Ovary (tissue), 3 donors: ENCODE data around the gene MIA.

ENCODE experiments used
- EP300 ChIP-seq: sonication (generic); formaldehyde crosslinking; IDR thresholded peaks from one replicate; pipeline ENCODE4 v1.6.1; 2017; ENCODE audit warnings: antibody characterized with exemption
- POLR2A ChIP-seq: fragments of 450-650 bp; IDR thresholded peaks from one replicate; pipeline ENCODE4 v1.6.1; 2017; ENCODE audit warnings: antibody characterized with exemption, mild to moderate bottlenecking, moderate library complexity
- TF ChIP-seq, protein P1 (sequence below), 3 donors: fragments of 450-650 bp in 2 of 3; fragments of 200-600 bp in 1 of 3; IDR thresholded peaks; one replicate each; pipeline versions ENCODE4 v1.5.1 to v1.8.0; 2016 to 2022; ENCODE audit warnings: antibody characterized with exemption in 3 of 3, mild to moderate bottlenecking in 1 of 3
- donor health status: DM: no; HTN: no; CAD: no.

DNA sequence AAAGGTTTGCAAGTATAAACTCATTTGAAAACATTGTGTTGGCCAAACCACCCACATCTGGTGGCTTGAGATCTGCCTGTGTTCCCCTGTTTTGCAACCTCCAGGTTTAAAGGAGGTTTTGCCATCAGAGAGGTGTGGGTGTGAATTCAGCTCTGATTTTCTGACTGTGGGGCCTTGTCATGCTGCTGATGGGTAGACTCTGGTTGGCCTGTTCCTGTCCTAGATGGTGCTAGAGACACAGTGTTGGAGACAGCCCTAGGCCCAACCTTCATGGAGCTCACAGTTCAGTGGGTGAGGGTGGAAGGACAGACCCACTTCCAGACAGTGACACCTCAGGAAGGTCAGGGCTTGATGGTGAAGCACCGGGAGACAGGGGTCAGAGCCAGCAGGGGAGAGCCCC, 10.2 kb downstream of the MIA start:
- TF ChIP-seq POLR2A (no peak), EP300 (no peak)
- TF ChIP-seq, protein P1, sequence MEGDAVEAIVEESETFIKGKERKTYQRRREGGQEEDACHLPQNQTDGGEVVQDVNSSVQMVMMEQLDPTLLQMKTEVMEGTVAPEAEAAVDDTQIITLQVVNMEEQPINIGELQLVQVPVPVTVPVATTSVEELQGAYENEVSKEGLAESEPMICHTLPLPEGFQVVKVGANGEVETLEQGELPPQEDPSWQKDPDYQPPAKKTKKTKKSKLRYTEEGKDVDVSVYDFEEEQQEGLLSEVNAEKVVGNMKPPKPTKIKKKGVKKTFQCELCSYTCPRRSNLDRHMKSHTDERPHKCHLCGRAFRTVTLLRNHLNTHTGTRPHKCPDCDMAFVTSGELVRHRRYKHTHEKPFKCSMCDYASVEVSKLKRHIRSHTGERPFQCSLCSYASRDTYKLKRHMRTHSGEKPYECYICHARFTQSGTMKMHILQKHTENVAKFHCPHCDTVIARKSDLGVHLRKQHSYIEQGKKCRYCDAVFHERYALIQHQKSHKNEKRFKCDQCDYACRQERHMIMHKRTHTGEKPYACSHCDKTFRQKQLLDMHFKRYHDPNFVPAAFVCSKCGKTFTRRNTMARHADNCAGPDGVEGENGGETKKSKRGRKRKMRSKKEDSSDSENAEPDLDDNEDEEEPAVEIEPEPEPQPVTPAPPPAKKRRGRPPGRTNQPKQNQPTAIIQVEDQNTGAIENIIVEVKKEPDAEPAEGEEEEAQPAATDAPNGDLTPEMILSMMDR (IDR thresholded peaks at IDR 0.05): no peak
